Stimulated activated CD4-positive, alpha-beta T cell treated with anti-CD3 and anti-CD28 coated beads, Interleukin-1b, Interleukin-23, amount 100 ng/mL, for 1 hour (primary cell): ENCODE measurements around the gene FAM234A.
"Not testable (repeated sequence)": the region's sequence is repeated elsewhere in the genome, so short reads cannot be mapped to it uniquely, and the experiment has no call there.

Source experiments
- DNase-seq, 2 donors: peaks; one replicate each; pipeline ENCODE4 v3.0.0-alpha.2; 2020; ENCODE audit warnings: low read depth in 2 of 2

The FAM234A gene, protein sequence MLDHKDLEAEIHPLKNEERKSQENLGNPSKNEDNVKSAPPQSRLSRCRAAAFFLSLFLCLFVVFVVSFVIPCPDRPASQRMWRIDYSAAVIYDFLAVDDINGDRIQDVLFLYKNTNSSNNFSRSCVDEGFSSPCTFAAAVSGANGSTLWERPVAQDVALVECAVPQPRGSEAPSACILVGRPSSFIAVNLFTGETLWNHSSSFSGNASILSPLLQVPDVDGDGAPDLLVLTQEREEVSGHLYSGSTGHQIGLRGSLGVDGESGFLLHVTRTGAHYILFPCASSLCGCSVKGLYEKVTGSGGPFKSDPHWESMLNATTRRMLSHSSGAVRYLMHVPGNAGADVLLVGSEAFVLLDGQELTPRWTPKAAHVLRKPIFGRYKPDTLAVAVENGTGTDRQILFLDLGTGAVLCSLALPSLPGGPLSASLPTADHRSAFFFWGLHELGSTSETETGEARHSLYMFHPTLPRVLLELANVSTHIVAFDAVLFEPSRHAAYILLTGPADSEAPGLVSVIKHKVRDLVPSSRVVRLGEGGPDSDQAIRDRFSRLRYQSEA

DNA sequence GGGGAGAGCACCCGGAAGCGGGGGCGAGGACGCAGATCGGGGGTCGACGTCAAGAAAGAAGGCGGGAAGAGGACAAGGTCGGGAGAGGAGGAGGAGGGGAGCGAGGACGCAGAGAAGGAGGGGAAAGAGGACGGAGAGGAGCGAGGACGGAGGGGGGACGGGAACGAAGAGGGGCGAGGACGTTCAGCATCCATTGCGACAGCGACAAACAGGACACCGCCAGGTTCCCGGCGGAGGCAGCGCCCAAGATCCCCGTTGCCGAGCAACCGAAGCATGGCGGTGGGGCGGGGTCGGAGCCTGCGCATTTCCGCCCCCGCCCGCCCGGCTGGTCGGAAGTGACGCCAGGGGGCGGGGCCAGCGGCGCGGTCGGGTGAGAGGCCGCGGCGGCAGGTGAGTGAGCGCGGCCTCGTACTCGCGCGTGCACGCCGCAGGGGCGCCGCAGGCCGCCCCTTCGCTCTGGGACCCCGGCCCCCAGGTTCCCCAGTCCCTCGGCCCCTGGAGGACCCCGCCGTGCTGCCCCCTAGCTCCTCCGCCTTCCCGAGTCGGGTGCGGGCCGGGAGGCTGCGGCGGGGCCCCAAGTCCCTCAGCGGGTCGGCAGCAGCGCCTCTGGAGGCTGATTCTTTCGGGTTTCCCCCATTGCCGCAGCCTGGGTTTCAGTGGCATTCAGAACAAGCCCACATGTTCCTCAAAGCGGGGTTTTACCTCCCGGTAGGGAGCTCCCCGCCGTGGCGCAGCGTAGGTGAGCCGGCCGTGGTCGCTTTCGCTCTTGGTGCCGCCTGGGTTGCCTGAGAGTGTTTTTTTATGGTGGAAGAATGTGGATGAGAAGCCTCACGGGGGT, at the start of gene FAM234A:
TSS of gene FAM234A (plus strand) at position 354 of the 838 bp plus-strand sequence. CDS start 19,593 bp downstream, outside the sequence.
- DNase-seq = peak; percentile 91 to 92

DNA sequence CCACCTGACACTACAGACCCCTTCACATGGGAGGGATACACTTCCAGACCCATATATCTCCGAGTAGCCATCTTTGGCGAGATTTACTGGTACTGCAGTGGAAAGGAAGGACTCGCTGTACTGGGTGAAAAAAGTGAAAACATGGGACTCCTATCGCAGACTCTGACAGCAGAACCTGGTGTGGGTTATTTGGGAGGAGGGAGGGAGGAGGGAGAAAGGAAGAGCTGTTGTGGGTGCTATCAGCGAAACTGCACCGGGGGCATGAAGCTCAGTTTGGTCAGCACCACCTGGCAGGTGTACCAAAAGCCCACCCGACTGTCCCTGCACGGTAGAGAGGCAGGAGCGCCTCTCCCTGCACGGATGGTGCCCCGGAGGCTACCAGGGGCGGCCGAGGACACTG, 49.4 kb upstream of the FAM234A start:
- no peak for DNase-seq

DNA sequence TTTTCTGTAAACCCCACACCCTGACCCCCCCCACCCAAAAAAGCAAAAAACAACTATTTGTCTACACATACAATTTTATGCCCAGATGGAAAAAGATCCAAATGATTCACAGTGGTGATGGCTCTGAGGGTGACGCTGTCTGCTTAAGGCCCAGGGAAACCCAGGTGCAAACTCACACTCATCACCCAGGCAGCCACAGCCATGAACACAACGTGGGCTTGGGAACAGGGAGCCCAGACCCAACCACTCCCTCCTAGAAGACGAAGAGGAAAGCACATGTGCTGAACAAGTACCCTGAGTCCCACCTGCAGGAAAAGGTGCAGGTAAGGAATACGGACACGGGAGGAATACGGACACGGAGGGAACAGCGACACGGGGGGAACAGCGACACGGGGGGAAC, 48.9 kb upstream of the FAM234A start:
- no peak for DNase-seq

DNA sequence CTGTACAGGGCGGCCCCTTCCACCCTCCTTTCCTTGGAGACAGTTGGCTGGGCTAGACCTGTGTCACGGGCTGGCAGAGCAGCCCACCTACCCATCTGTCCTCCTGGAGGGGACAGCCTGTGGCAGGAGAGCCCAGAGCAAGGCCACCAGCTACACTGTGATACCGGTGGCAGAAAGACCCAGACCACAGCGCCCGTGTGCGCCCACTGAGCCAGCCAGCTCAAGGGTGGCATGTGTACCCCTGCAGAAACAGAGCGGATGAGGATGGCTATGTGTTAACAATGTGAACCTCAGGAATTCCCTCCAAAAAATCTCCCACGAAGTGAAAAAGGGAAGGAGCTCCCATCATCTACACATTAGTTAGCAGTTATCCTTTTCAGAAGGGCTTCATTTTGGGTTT, 47.3 kb upstream of the FAM234A start:
- DNase-seq = no peak

DNA sequence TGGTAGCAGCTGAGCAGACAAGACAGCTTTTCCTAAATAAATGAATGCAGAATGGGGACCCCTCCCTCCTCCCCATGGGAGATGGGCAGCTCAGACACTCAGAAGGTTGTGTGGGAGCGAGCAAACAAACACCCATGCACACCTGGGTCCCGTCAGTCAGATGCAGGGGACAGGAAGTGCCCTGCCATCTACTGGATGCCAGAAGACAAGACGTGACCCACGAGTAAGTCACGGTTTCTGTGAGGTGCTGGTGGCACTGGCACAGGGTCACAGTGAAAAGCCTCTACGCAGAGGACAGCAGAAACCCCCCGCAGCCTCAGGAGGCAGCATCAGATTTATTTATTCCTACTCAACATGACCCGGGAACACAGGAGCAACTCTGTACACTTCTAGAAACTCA, 45.9 kb upstream of the FAM234A start:
- no peak for DNase-seq

DNA sequence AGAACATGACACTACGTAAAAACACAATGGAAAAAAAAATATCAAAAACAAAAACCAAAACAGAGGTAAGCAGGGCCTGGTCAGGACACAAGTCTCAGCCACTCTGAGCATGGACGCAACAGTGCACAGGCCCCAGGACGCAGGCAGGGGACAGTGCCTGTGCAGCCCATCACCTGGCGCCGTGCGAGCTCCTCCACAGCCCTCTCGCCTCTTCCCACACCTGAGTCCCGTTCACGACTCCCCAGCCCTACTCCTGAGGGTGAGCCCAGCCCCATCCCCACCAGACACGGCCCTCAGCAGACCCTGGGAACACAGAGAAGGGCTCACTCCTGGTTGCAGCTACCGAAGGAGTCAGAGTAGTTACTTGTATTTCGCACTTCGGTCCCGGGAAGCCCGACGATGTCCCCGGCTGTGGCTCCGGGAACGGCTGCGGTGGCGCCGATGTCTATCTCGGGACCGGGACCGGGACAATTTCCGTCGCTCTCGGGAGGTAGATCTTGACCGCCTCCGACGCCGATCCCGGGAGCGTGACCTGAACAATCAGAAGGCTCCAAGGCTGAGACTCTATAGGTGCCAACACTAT, 44.9 kb upstream of the FAM234A start:
- no peak for DNase-seq

DNA sequence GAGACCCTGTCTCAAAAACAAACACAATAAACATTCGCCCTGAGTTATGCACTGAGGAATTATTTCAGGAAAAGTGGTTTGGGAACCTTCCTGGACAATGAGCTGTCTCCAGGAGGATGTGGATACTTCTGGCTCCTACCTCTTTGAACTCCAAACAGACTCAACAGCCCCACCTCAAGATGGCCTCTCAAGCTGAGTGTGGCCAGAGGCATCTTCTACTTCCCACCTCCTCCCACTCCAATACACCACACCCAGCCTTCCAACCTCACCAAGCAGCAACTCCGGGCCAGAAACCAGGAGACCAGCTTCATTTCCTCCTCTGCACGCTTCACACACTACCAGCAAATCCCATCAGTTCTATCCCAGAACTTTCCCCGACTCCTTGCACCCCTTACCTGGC, 42.8 kb upstream of the FAM234A start:
- no peak for DNase-seq

DNA sequence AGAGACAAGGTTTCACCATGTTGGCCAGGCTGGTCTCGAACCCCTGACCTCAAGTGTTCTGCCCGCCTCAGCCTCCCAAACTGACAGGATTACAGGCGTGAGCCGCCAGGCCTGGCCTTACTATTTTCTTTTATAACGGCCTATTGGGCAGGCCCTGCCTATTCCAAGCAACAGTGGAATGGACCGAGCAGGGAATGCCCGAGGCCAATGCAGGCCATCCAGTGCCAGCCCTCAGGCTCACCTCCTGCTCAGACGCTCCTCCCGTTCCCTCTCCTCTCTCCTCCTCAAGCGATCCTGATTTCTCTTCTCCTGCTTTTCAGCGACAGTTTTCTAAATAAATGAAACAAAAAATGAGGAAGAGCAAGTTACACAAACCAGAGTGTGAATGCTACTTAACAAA, 41.9 kb upstream of the FAM234A start:
- no peak for DNase-seq

DNA sequence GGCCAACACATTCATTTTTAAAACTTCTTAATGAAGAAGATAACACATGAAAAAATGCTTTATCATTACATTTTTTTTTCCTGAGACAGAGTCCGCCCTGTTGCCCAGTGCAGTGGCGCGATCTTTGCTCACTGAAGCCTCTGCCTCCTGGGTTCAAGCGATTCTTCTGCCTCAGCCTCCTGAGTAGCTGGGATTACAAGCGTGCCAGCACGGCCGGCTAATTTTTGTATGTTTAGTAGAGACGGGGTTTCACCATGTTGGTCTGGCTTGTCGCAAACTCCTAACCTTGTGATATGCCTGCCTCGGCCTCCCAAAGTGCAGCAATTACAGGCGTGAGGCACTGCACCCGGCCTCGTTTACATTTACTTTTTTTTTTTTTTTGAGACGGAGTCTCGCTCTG, 41.2 kb upstream of the FAM234A start:
- no peak for DNase-seq

DNA sequence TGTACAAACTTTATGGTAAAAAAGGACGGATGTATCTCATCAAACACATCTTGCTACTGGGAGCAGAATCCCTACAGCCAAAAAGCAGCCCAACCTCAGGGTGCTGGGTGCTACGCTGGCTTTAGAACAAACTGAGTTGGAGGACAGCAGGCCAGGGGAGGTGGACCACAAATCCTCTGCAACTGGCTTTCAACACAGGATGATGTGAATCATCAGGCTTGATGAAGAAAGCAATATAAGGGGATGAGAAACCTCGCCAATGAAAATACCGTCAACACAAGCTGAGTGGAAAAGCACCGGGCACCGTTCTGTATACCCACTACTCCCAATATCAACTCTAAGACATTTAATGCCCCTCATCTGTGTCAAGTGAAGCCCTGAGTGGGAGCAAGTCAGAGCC, 40.1 kb upstream of the FAM234A start:
- DNase-seq = no peak

DNA sequence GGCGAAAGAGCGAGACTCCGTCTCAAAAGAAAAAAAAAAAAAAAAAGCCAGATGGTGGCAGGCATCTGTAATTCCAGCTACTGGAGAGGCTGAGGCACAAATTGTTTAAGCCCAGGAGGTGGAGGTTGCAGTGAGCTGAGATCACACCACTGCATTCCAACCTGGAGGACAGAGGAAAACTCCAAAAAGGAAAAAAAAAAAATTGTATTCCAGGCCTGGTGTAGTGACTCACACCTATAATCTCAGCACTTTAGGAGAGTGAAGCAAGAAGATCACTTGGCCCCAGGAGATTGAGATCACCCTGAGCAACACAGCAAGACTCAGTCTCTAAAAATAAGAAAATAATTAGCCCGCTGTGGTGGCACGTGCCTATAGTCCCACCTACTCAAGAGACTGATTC, 34.2 kb upstream of the FAM234A start:
- no peak for DNase-seq

DNA sequence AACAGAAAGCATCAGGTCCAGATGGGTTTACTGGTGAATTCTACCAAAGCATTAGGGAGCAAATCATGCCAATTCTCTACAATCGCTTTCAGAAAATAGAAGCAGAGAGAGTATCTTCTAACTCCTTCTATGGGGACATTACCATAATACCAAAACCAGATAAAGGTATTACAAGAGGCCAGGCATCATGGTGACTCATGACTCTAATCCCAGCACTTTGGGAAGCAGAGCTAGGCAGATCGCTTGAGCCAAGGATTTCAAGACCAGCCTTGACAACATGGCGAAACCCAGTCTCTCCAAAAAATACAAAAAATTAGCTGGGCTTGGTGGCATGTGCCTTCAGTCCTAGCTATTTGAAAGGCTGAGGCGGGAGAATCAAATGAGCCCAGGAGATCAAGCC, 31.4 kb upstream of the FAM234A start:
- DNase-seq = no peak

DNA sequence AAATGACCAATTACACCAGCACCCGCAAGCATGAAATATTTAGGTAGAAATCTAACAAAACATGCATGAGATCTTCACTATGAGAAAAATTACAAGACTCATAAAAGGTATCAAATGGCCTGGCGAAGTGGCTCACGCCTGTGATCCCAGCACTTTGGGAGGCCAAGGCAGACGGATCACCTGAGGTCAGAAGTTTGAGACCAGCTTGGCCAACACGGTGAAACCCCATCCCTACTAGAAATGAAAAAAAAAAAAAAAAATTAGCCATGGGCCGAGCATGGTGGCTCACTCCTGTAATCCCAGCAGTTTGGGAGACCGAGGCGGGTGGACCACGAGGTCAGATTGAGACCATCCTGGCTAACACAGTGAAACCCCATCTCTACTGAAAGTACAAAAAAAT, 30.6 kb upstream of the FAM234A start:
- DNase-seq = not testable (repeated sequence)

DNA sequence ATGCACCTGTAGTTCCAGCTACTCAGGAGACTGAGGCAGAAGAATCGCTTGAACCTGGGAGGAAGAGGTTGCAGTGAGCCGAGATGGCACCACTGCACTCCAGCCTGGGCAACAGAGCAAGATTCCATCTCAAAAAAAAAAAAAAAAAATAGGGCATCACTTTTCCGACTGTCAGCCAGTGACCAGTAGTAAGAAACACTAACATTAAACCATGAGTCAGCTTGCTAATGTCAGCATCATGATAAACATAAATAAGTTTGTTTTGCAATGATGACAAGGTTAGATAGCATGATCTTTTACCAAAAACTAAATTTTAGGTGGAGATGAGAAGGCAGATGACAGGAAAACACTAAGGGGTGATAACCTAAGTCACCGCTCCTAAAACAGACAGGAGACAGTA, 25.3 kb upstream of the FAM234A start:
- DNase-seq = not testable (repeated sequence)

DNA sequence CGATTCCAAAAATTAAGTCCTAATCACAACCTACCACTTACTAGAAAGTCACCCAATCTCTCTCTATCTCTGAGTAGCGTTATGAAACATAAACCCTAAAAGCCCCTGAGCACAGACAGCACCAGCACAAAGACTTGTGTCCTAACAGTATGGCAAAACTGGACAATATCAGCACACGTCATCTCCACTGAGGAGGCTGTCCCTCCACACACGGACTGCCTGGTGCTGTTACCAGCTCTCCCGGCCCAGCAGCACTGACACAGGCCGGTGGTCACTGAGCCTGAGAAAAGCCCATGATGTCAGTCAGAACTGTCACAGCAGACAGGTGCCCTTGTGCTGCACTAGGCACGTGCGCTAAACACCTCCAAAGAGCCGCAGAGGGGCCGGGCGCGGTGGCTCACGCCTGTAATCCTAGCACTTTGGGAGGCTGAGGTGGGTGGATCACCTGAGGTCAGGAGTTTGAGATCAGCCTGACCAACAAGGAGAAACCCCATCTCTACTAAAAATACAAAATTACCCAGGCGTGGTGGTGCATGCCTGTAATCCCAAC, 22.9 kb upstream of the FAM234A start:
- DNase-seq = not testable (repeated sequence)

DNA sequence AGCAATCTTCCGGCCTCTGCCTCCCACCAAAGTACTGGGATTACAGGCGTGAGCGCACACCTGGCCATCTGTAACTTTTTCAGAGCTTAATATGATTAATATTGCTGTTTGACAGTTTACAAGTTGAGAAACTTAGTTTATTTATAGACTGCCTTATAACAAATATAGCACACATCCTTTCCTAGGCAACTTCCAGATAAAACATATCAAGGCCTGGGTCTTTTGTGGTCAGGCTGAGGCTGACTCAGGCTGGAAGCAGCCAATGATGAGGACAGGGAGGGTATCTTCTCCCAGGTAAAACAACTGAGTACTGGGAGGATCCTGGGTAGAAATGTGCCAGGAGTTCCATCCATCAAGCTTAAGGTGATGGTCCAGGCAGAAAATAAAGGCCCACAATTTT, 21.6 kb upstream of the FAM234A start:
- DNase-seq = no peak

DNA sequence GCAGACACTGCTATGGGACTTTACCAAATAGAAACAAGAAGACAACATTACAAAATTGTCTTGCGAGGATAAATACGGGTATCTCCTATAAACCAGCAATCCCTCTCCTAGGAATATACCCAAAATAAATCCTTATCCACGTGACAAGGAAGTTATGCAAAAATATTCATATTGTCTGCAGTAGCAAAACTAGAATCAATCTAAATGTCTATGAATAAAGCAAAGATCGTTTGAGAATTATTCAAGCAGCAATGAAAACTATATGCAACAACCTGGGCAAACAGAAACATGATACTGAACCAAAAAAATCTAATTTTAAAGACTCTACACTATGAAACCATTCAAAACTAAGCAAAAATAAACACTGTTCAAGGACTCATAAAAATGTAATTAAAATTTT, 14.6 kb upstream of the FAM234A start:
- DNase-seq = no peak

DNA sequence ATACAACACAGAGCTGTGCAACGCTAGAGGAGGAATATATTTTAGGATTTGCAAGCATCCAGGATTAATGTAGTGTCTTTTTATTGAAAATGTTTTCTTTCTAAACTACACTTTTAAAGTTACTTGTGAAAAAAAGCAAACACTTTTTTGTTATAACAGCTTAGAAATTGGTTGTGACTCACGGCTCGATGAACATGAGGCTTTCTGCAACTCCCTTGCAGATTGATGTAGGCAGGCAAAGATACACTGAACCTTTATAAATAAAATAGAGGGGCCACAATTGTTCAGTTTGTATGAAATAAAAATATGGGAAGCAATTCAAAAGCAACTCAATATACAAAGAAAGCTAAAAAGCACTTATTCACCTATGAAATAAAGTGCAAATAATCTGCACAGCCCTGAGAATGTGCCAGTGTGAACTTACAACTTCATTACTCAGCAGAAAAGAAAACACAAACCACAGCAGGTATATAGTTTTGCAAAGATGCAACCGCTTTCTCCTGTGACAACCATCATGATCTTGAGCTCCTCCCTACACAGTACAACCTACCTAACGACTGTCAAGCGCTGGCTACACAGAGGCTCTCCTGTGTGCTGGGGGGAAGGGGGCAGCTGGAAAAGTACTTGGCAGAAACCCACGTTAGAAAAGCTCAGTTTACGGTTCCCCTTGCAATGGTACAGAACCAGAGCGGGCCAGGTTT, 6.3 kb upstream of the FAM234A start:
- DNase-seq = no peak

DNA sequence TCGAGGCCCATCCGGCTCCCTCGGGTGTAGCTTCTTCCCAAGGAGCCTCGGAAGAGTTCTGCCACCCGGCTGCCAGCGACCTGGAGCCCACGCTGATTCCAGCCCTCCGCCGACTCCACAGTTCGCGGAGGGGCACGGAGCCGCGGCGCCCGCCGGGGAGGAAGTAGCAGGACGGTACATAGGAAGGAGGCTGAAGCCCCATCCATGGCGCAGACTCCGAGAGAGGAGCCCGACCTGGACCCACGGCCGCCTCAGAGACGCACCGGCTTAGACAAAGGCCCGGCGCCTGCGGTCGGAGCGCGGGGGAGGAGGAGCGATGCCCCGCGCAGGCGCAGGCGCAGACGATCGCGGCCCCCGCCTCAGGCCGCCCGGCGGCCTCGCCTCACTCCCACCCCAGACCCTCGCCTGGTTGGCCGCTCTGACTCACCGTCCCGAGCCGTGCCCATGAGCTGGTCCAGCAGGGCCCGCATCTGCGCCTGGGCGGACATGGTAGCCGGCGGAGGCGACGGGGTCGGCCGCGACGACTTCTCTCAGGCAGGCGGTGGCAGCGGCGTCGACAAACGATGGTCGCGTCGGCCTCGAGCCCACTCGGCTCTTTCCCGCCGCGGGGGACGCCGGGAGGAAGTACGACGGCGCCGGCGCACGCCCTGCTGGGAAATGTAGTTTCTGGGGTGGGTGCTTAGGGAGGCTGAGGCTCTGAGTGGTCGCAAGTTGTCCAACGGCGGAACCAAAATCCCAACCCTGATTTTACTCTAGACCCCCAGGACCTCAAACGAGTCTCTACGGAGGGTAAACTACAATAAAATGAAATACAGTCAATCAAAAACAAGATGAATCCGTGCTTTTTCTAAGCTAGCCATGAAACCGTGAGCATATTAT, 5.5 kb upstream of the FAM234A start, which contains the start of gene LUC7L:
TSS of gene LUC7L (minus strand) at position 598 of the 879 bp plus-strand sequence. CDS start at position 488, 110 bp downstream.
- DNase-seq = peak; percentile 55 to 67

DNA sequence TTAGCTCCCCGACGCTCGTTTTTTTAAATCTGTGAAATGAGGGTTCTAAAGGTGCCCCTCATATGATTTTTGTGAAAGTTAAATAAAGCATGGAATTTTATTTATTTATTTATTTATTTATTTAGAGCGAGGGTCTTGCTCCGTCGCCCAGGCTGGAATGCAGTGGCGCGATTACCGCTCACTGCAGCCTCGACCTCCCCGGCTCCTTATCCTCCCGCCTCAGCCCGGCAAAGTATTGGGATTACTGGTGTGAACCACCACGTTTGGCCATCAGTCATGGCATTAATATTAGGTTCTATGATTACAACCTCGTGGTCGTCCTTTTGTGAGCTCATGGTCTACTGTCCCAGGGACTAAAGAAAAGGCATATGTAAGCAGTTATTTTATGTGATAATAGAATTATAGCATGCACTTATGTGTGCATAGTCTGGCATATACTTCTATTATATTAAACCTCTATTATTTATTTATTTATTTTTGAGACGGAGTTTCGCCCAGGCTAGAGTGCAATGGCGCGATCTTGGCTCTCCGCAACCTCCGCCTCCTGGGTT, 4.8 kb upstream of the FAM234A start:
- no peak for DNase-seq
